GM19372 (cell line): Measurements from ENCODE around the gene DOCK9.

Source experiments
- ATAC-seq: cut with Tn5 transposase; IDR thresholded peaks from one replicate; pipeline ENCODE4 v1.9.1; 2021; ENCODE audit warnings: mild to moderate bottlenecking, low read depth, moderate library complexity; ENCODE audit not compliant: unreplicated experiment

Gene DOCK9

GRCh38 chr13:98999639-98999952, 21.7 kb upstream of the DOCK9 start:
- ATAC-seq = no peak

DNA sequence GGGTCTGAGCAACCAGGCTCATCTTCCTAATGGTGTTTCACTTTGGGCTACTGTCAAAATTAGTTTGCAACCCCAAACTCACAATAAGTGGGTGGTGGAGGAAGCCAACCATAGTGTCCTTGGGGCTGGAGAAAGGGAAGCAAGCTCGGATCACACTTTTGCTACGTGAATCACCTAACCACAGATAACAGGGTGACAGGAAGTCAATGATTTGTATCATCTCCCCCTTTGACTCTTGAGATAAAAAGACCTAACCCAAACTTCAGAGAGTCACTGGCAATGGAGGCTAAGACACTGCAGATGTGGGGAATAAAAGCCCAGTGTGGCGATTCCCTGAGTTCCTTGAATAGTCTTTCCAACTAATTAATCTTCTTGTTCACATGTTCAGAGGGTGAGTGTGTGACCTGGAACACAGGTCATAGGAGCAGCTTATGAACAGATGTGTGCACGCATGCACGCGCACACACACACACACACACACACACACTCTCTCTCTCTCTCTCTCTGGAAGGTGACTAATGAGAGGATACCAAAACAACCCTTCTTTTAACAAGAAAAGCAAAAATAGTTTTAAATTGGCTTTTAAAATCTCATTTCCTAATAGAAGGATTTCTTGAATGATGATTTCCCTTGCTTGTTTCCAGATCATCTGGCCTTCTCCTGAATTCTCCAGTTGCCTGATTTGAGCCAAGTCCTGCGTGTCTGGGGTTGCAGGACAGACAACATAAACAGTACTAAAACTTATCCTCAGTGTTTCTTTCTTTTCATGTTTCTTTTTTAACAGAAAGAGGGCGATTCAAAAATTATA, 21.2 kb upstream of the DOCK9 start:
- ATAC-seq = no peak

- ATAC-seq = no peak
These were observed 20.1 kb upstream of the DOCK9 start for GRCh38 chr13:98997738-98998641.

DNA sequence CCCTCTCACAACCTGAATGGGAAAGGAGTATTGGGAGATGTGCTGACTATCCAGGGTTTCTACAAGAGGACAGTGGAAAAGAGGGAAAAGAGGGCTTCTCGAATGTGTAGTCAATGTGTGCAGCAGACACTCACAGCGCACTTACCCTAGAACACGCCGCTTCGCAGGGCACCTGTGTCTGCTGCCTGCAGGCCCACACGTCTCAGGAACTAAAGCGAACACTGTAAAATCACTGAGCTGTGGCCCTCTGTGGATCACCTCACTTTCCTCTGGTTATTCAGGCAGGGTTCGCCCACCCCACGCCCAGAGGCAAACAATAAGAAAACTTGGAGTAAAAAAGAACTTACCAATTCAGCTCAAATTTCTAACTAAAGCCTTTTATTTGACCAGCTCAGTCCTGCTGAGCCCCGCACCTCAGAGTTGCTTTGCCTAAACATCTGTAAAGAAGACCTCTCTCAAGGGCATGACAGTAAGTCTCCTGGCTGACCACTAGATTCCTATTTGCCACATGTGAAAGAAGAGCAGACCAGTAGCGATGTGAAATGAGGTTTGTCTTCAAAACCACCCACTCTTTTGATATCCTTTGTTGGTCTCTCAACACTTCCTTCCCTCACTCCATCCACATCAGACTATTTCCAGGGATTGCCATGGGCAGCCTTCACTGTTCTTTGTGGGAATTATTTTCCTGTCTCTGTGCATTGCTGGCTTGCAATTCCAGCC, 19.3 kb upstream of the DOCK9 start:
- no peak for ATAC-seq

DNA sequence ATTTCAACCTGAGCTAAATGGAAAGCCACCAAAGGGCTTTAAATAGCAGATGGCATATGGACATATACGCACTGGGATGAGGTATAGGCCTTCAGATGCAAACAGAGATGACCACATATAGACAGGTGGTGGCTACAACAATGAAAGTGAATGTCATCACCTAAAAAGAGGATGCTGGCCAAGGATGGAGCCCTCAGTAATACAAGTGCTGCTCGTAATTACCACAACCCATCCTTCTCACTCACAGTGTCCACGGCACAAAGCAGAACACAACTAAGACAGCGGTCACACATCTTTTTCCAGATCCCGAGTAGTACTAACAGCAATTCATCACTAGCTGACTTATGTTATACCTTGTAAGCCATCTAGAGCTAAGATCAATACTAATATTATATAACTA, 18.2 kb upstream of the DOCK9 start:
- no peak for ATAC-seq

GRCh38 chr13:98994896-98995295, 17.0 kb upstream of the DOCK9 start:
- ATAC-seq = no peak

DNA sequence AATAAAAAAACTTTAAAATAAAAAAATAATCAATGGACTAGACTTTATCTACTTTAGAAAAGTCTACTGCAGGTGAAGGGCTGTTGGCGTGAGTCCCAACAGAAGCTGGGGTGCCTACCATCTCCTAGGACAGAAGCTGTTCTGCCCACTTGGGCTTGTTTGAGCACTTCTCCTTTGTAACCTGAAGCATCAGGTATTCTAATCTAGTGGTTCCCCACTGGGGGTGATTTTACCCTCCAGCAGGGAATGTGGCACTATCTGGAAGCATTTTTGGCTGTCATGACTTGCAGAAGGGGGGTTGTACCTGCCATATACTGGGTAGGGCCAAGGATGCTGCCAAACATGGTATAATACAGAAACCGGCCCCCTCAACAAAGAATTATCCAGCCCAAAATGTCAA, 16.2 kb upstream of the DOCK9 start:
- ATAC-seq = no peak

DNA sequence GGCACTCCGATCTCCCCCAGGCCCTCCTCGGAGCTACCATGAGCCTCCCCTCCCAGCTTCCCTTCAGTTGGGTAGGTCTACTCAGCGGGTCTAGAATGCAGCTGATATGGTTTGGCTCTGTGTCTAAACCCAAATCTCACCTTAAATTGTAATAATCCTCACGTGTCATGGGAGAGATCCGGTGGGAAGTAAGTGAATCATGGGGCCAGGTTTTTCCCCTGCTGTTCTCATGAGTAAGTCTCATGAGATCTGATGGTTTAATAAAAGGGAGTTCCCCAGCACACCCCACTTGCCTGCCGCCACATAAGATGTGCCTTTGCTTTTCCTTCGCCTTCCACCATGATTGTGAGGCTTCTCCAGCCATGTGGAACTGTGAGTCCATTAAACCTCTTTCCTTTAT, 14.5 kb upstream of the DOCK9 start:
- no peak for ATAC-seq

GRCh38 chr13:98990701-98991100, 12.8 kb upstream of the DOCK9 start:
- no peak for ATAC-seq

DNA sequence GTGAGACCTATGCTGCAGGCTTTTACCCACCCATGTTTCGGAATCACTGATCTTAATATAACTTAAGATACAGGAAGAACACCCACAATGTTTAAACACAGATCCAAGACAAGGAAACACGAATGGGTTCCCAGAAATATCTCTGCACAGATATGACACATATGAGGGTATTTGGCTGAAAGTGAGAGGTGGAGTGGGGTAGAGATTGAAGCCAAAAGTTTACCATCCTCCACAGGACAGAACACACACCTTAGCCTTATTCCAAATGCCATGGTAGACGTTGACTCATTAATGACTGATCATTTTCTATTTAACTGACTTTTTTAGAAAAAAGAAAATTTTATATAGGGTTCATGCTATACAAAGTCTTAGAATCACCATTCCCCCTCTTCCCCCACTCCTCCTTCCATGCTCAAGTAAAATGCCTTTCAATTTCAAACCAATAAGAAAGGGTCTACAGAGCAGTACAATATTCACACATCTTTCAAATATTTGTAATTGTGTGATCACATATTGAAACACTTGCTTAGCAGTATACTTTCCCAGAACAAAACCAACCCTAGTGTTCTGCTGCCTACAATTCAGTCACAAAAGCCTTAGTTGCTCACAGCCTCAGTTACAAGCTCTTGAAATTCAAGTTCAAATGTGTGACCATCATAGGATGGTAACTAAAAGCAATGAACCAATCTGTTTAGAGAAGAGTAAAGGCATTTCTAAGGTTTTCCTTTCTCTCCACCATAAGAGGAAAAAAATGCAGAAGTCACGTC, 11.8 kb upstream of the DOCK9 start:
- ATAC-seq = no peak

DNA sequence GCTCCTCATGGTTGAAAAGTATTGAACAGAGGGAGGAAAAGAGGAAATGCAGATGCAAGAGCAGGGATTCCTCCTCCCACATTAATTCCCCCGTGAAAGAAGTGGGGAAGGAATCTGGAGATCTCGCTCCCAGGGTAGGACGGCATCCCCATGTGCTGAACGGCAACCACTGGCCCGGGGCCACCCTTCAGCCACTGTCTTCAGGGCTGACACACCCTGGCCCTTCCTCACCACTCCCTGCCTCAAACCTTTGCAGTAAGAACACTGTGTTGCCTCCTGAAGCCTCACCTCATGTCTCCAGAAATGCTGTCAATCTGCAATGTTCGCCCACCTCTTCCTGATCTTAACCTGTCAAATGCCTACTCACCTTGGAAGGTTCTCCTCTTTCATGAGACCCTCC, 10.9 kb upstream of the DOCK9 start:
- no peak for ATAC-seq

DNA sequence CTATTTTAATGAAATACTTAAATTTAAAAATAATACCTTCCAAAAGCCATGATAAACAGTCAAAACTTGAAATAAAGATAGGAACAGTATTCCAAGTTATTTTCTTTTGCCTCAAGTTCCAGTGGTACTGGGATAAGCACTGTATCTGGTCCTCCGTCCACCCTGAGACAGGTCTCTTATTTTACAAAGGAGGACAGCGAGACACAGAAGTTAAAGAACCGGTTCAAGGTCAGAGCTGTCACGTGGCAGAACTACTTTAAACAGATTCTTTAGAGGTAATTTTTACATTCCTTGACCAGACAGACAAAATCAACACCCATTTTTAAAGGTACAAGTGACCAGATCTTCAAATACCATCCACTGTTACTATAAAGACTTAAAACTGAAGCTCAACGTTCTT, 10.4 kb upstream of the DOCK9 start:
- no peak for ATAC-seq

DNA sequence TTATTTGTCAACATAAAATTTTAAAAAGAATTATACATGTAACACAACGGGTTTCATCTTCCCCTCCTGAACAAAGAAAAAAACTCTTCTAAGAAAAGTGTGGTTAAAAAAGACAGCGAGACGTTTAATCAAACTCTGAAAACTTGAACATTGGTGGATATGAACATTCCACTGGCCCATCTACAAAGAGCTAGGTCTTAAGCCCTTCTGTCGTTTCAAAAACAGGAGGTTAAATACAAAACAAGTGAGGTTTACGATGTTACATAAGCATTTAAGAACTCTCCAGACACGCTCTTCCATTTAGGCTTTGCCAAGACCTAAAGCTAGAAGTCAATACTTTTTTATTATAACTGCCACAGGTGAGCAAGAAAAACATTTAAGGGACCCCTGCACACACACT, 9.4 kb upstream of the DOCK9 start:
- ATAC-seq = no peak

DNA sequence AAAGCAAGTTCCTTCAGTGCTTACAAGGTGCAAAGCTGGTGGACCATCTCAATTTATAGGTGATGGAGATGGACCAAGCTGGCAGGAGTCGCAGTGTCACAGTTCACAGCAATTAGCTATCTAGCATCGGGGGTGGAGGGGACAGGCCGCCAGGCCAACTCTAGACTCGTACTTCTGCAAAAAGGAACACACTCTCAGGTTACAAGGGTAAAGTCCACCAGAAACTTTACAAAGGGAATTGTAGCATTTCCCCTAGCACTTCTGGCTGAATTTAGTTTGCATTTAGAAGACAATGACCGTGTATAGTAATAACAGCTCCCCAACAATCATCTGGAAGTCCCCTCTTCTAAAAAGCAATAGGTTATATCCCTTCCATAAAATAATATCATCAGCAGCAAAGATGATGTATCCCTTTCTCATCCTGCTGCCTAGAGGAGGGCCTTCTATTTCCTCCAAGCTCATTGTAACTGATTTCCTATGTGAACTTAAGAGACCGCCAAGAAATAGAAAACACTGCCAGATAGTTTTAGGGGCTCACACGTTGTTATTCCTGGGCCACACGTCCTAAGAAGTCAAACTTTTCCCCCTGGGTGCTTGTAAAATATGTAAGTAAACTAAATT, 8.5 kb upstream of the DOCK9 start:
- ATAC-seq = no peak

GRCh38 chr13:98985591-98985990, 7.7 kb upstream of the DOCK9 start:
- no peak for ATAC-seq

- ATAC-seq = no peak
These were observed 7.1 kb upstream of the DOCK9 start for GRCh38 chr13:98984983-98985382.

DNA sequence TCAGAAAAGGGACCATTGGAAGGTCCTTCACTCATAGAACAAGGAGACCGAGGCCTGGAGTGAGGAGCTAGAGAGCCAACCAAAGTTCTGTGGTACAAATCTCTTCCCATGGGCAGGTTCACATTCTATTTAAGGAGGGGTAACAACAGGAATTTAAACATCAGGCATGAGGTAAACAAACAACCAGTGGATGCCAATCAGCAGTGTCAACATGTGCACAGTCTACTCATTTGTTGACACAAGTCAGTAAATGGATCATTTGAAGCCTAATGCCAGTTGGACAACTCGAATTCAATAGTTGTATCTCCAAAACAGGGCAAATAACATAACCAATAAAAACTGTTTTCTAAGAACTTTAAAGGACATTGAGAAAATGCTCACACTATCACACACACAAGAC, 6.3 kb upstream of the DOCK9 start:
- ATAC-seq = no peak

DNA sequence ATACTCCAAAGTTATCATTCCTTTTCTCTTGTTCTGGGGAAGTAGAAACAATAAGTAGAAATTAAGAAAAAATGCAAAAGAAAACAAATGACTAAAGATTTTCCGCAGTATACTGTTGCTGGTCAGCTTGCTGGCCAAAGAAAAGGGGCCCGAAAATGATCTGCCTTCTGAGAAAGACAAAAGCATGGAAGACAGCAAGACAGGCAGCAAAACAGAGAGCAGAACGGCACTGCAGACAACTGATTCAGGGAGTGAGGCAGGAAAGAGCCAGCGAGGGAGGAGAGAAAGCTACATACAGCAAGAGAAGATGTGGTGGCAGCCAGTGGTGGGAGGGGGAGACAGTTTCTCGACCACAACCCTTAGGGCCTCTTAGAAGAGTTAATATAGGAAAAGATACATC, 5.3 kb upstream of the DOCK9 start:
- ATAC-seq = no peak

- ATAC-seq = no peak
These were observed 3.7 kb upstream of the DOCK9 start for GRCh38 chr13:98981369-98982080.
